ENCODE data around the gene PTH2R.

The PTH2R gene

DNA sequence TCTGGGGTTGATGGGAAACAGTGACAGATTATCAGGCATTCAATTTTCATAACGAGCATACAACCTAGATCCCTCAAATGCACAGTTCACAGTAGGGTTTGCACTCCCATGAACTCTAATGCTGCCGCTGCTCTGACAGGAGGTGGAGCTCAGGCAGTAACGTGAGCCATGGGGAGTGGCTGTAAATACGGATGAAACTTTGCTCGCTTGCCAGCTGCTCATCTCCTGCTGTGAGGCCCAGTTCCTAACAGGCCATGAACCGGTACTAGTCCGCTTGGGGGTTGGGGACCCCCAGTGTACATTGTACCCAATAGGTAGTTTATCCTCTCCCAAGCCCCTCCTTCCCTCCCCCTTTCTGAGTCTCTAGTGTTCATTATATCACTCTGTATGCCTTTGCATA, 94.6 kb downstream of the PTH2R start:
- TF ChIP-seq, protein P1, sequence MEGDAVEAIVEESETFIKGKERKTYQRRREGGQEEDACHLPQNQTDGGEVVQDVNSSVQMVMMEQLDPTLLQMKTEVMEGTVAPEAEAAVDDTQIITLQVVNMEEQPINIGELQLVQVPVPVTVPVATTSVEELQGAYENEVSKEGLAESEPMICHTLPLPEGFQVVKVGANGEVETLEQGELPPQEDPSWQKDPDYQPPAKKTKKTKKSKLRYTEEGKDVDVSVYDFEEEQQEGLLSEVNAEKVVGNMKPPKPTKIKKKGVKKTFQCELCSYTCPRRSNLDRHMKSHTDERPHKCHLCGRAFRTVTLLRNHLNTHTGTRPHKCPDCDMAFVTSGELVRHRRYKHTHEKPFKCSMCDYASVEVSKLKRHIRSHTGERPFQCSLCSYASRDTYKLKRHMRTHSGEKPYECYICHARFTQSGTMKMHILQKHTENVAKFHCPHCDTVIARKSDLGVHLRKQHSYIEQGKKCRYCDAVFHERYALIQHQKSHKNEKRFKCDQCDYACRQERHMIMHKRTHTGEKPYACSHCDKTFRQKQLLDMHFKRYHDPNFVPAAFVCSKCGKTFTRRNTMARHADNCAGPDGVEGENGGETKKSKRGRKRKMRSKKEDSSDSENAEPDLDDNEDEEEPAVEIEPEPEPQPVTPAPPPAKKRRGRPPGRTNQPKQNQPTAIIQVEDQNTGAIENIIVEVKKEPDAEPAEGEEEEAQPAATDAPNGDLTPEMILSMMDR (IDR thresholded peaks at IDR 0.05), result no peak

- TF ChIP-seq, protein P1 (IDR thresholded peaks at IDR 0.05), result no peak
Measured at GRCh38 chr2:208502288-208502687, 95.7 kb downstream of the PTH2R start.

DNA sequence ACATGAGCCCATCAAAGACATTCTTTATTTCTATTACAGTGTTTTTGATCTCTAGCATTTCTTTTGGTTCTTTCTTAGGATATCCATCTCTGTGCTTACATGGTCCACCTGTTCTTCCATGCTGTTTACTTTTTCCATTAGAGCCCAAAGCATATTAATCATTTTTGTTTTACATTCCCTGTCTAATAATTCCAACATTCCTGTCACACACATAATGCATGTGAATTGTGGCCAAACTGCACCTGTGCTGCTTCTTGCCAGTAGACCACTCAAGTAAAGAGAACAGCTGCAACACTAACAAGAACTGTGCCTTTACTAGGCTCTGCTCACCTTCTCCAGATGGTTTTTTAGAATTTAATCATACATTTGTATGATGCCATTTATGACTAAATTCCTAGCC, 103.0 kb downstream of the PTH2R start:
- TF ChIP-seq, protein P1 (IDR thresholded peaks at IDR 0.05), result no peak

DNA sequence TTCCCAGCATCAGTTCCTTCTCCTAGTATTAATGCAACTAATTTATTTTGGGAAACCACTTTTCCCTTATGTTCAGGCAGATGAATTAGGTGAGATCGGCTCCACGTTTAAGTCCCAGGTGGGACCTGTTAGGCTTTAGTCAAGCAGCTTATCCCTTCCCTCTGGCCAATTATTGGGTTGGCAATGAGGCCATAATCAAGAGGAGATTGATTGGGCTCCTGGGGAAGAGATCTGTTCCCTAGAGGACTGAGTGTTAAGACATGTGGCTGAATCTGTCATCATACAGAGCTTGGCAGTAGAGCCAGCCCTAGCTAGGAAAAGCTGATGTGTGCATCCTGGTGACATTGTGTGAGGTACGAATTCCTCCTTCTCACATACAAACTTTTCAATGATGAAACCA, 104.4 kb downstream of the PTH2R start:
- TF ChIP-seq, protein P1 (IDR thresholded peaks at IDR 0.05), result no peak

- TF ChIP-seq, protein P1 (IDR thresholded peaks at IDR 0.05), result no peak
Measured at GRCh38 chr2:208511573-208511972, 105.0 kb downstream of the PTH2R start.

- TF ChIP-seq, protein P1 (IDR thresholded peaks at IDR 0.05), result no peak
Measured at GRCh38 chr2:208515099-208515498, 108.5 kb downstream of the PTH2R start.

DNA sequence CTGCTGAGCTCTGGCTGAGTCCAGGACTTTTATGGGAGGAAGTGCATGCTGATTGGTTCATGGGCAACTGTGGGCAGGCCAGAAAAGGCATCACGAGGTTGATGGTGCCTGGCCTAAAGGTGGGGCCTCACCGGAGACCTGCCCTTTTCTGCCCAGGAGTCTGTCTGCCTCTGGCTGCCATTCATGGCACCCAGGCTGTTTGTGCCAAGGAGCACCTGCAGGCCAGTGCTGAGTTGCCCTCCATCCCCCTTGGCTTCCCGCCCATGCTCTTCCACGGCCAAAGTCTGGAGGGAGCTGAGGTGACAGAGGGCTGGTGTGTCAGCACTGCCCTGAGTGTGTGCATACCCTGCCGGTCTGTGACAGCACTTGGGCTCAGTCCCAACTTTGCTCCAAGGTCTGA, 123.2 kb downstream of the PTH2R start:
- TF ChIP-seq, protein P1 (IDR thresholded peaks at IDR 0.05), result no peak

DNA sequence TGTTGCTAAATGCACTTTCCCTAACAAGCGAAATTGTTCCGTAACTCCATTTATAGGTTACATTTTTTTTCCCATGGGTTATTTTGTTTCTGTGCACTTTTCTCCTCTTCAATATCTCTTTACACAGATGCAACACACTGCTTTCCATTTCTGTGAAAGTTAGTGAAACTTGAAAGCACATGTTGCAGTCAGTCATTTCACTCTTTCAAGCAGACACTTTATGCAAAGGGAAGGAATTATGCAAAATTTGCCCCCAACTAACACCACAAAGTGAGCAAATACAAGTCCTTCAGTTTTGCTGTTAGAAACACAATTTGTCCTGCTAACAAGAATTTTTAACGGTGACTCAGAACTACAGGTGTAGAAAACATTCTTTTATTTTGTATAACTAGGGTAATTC, 124.8 kb downstream of the PTH2R start:
- TF ChIP-seq, protein P1 (IDR thresholded peaks at IDR 0.05), result no peak

Data from LNCAP (cell line).